IMR-90 (cell line): Measurements from ENCODE around the gene ASIC2. TPM values are rescaled to one million over a fixed set of nuclear protein-coding genes. Genes with fewer than 3 reads are reported as not detected.

ENCODE experiments used
- ATAC-seq: fragments of 200-7000 bp; cut with Tn5 transposase; 2 replicates; pipeline ENCODE4 v1.9.1; 2020; ENCODE audit warnings: low read depth, mild to moderate bottlenecking, moderate library complexity
- BruUV-seq: library from RNA; stranded (reverse); fragments of 400-500 nt; replicated peaks from 2 replicates; lab custom pipeline; 2021; lab: Mats Ljungman, UMichigan
- CTCF ChIA-PET: fragments of 300-600 bp; formaldehyde crosslinking; extraction: SDS; loops from one replicate; lab custom pipeline; 2021; ENCODE audit warnings: antibody characterized with exemption; lab: Yijun Ruan, JAX
- POLR2A ChIA-PET: fragments of 300-600 bp; sonication (Branson Sonifier 250); formaldehyde crosslinking; loops from one replicate; lab custom pipeline; 2022; ENCODE audit warnings: antibody characterized with exemption; ENCODE audit not compliant: unreplicated experiment; lab: Charles Lee
- DNase-seq: peaks from one replicate; pipeline ENCODE4 v3.0.0; 2013
- H2AFZ ChIP-seq: replicated peaks from 2 replicates; pipeline ENCODE3; 2013; ENCODE audit warnings: low read length, mild to moderate bottlenecking; ENCODE audit not compliant: poor library complexity
- H2AK5ac ChIP-seq: 2 replicates; pipeline ENCODE4 v1.6.1; 2013; ENCODE audit warnings: low read depth, low read length, inconsistent platforms
- H2AK9ac ChIP-seq: replicated peaks from 2 replicates; pipeline ENCODE3; 2013; ENCODE audit warnings: mild to moderate bottlenecking, low read depth, low read length, moderate library complexity; ENCODE audit not compliant: poor library complexity
- H2BK120ac ChIP-seq: 2 replicates; pipeline ENCODE4 v1.6.1; 2013; ENCODE audit warnings: low read depth, low read length, inconsistent platforms
- H2BK15ac ChIP-seq: 3 replicates; pipeline ENCODE4 v1.6.1; 2013; ENCODE audit warnings: low read depth, low read length, inconsistent platforms
- H2BK20ac ChIP-seq: 2 replicates; pipeline ENCODE4 v1.6.1; 2013; ENCODE audit warnings: low read depth, mild to moderate bottlenecking, inconsistent platforms, low read length, moderate library complexity
- H2BK5ac ChIP-seq: 2 replicates; pipeline ENCODE4 v1.6.1; 2013; ENCODE audit warnings: mild to moderate bottlenecking, low read depth, low read length, inconsistent platforms; ENCODE audit not compliant: poor library complexity, severe bottlenecking
- H3K14ac ChIP-seq: replicated peaks from 2 replicates; pipeline ENCODE4 v1.6.1; 2013; ENCODE audit warnings: low read depth, low read length, inconsistent platforms
- H3K18ac ChIP-seq: 2 replicates; pipeline ENCODE4 v1.6.1; 2013; ENCODE audit warnings: low read depth, low read length, control low read depth
- H3K23ac ChIP-seq: 2 replicates; pipeline ENCODE4 v1.6.1; 2013; ENCODE audit warnings: low read depth, low read length, inconsistent platforms
- H3K27ac ChIP-seq: 2 replicates; pipeline ENCODE4 v1.5.1; 2013; ENCODE audit warnings: mild to moderate bottlenecking, control low read depth, low read length; ENCODE audit not compliant: insufficient read depth
- H3K27me3 ChIP-seq: 2 replicates; pipeline ENCODE4 v1.6.1; 2013; ENCODE audit warnings: low read length; ENCODE audit not compliant: control insufficient read depth, insufficient read depth
- H3K36me3 ChIP-seq: 2 replicates; pipeline ENCODE4 v1.6.1; 2013; ENCODE audit warnings: low read length, mixed read lengths; ENCODE audit not compliant: control insufficient read depth, insufficient read depth
- H3K4ac ChIP-seq: 2 replicates; pipeline ENCODE4 v1.6.1; 2013; ENCODE audit warnings: low read depth, low read length, inconsistent platforms
- H3K4me1 ChIP-seq: 2 replicates; pipeline ENCODE4 v1.6.1; 2013; ENCODE audit warnings: low read length, mixed read lengths; ENCODE audit not compliant: control insufficient read depth, insufficient read depth
- H3K4me2 ChIP-seq: 2 replicates; pipeline ENCODE4 v1.6.1; 2013; ENCODE audit warnings: low read depth, mild to moderate bottlenecking, control low read depth, low read length, moderate library complexity
- H3K4me3 ChIP-seq: 2 replicates; pipeline ENCODE4 v1.5.1; 2013; ENCODE audit warnings: low read depth, mild to moderate bottlenecking, control low read depth, low read length, moderate library complexity; ENCODE audit not compliant: insufficient read depth
- H3K56ac ChIP-seq: 2 replicates; pipeline ENCODE4 v1.6.1; 2013; ENCODE audit warnings: low read length, inconsistent platforms; ENCODE audit not compliant: insufficient read depth; ENCODE audit errors: extremely low read depth
- H3K79me1 ChIP-seq, 2 experiments: 2 replicates each; pipeline ENCODE4 v1.6.1; 2013; ENCODE audit warnings: low read length in 2 of 2, inconsistent platforms in 1 of 2, low read depth in 1 of 2
- H3K9ac ChIP-seq: 2 replicates; pipeline ENCODE4 v1.6.1; 2013; ENCODE audit warnings: low read depth, low read length, control low read depth
- H3K9me1 ChIP-seq: 2 replicates; pipeline ENCODE4 v1.6.1; 2013; ENCODE audit warnings: low read length, inconsistent platforms; ENCODE audit not compliant: insufficient read depth
- H3K9me3 ChIP-seq: 2 replicates; pipeline ENCODE4 v1.6.1; 2013; ENCODE audit warnings: low read length; ENCODE audit not compliant: control insufficient read depth, insufficient read depth
- H4K20me1 ChIP-seq: 2 replicates; pipeline ENCODE4 v1.6.1; 2013; ENCODE audit warnings: low read length, inconsistent platforms; ENCODE audit not compliant: insufficient read depth
- H4K5ac ChIP-seq: 2 replicates; pipeline ENCODE4 v1.6.1; 2013; ENCODE audit warnings: mild to moderate bottlenecking, low read depth, low read length, control low read depth
- H4K8ac ChIP-seq, 2 experiments: 2 replicates each; pipeline ENCODE4 v1.6.1; 2013; ENCODE audit warnings: low read depth in 2 of 2, low read length in 2 of 2, control low read depth in 1 of 2, inconsistent platforms in 1 of 2
- H4K91ac ChIP-seq: 2 replicates; pipeline ENCODE4 v1.6.1; 2013; ENCODE audit warnings: low read depth, low read length, inconsistent platforms; ENCODE audit not compliant: insufficient read depth
- BHLHE40 ChIP-seq: fragments of 150-350 bp; IDR thresholded peaks from 2 replicates; pipeline ENCODE4 v1.6.1; 2016; ENCODE audit warnings: mild to moderate bottlenecking, low read depth, low read length
- CEBPB ChIP-seq: IDR thresholded peaks from 2 replicates; pipeline ENCODE4 v1.6.1; 2012; ENCODE audit warnings: low read depth, low read length, improper control_type of control experiment
- CHD1 ChIP-seq: IDR thresholded peaks from 2 replicates; pipeline ENCODE4 v1.6.1; 2012; ENCODE audit warnings: low read depth, low read length, improper control_type of control experiment
- FOS ChIP-seq: fragments of 150-350 bp; IDR thresholded peaks from 2 replicates; pipeline ENCODE4 v1.6.1; 2016; ENCODE audit warnings: low read depth, low read length
- MAFK ChIP-seq: IDR thresholded peaks from 2 replicates; pipeline ENCODE4 v1.6.1; 2012; ENCODE audit warnings: low read depth, low read length, improper control_type of control experiment
- MAZ ChIP-seq: IDR thresholded peaks from 2 replicates; pipeline ENCODE4 v1.6.1; 2012; ENCODE audit warnings: low read depth, mild to moderate bottlenecking, low read length, improper control_type of control experiment, moderate library complexity, borderline replicate concordance
- MXI1 ChIP-seq: IDR thresholded peaks from 2 replicates; pipeline ENCODE4 v1.6.1; 2012; ENCODE audit warnings: low read depth, mild to moderate bottlenecking, low read length, moderate library complexity, borderline replicate concordance
- NFE2L2 ChIP-seq: fragments of 150-350 bp; IDR thresholded peaks from 2 replicates; pipeline ENCODE4 v1.6.1; 2016; ENCODE audit warnings: low read depth, mild to moderate bottlenecking, low read length
- POLR2A ChIP-seq: IDR thresholded peaks from 2 replicates; pipeline ENCODE4 v1.6.1; 2012; ENCODE audit warnings: mild to moderate bottlenecking, low read depth, low read length
- RAD21 ChIP-seq: IDR thresholded peaks from 2 replicates; pipeline ENCODE4 v1.6.1; 2012; ENCODE audit warnings: low read length, improper control_type of control experiment
- RFX5 ChIP-seq: IDR thresholded peaks from 2 replicates; pipeline ENCODE4 v1.8.0; 2012; ENCODE audit warnings: low read depth, mild to moderate bottlenecking, low read length, moderate library complexity
- SMC3 ChIP-seq: fragments of 150-350 bp; IDR thresholded peaks from 2 replicates; pipeline ENCODE4 v1.6.1; 2016; ENCODE audit warnings: low read depth, mild to moderate bottlenecking, antibody characterized with exemption, low read length, moderate library complexity
- WGBS, 2 experiments: methylation state at CpG; one replicate each; pipeline versions ENCODE4 v1.1.5 to v1.1.7; 2013; ENCODE audit warnings: missing lambda C conversion rate in 2 of 2; ENCODE audit not compliant: insufficient read length in 1 of 2; ENCODE audit errors: extremely low coverage in 2 of 2; 5-methylcytosine and 5-hydroxymethylcytosine counted together
- dilution Hi-C: fragments of 300-500 bp; cut with HindIII; formaldehyde crosslinking; loops from one replicate; pipeline ENCODE4 v1.14.3; 2018; ENCODE audit warnings: low sequenced_read_pairs; ENCODE audit not compliant: unreplicated experiment
- in situ Hi-C: fragments of 300-500 bp; cut with MboI; formaldehyde crosslinking; loops from 3 replicates; pipeline ENCODE4 v1.14.3; 2019; ENCODE audit warnings: low sequenced_read_pairs, inconsistent platforms, mixed read lengths
- intact Hi-C: fragments of 100-400 bp; cut with micrococcal nuclease; formaldehyde crosslinking; loops from 2 replicates; pipeline ENCODE4 v1.10.0; 2022
- polyA plus RNA-seq, 3 experiments: library from polyadenylated mRNA; depleted of rRNA; stranded (reverse); fragments of >200 nt; gene quantifications; 2 replicates each; pipeline ENCODE4 v1.2.3, GENCODE V29; 2012; ENCODE audit warnings: low replicate concordance in 1 of 3
- total RNA-seq: library from RNA; depleted of rRNA; stranded (reverse); fragments of >200 nt; gene quantifications from 2 replicates; pipeline ENCODE4 v1.2.3, GENCODE V29; 2012
- TF ChIP-seq, protein P1 (sequence below): conservative IDR thresholded peaks from 2 replicates; pipeline ENCODE4 v1.5.1; 2012; ENCODE audit warnings: mild to moderate bottlenecking, low read depth, low read length, improper control_type of control experiment
- TF ChIP-seq, protein P2 (sequence below): fragments of 150-350 bp; IDR thresholded peaks from 2 replicates; pipeline ENCODE4 v1.6.1; 2016; ENCODE audit warnings: low read depth, mild to moderate bottlenecking, low read length, moderate library complexity, borderline replicate concordance
- TF ChIP-seq, protein P3 (sequence below): fragments of 150-350 bp; IDR thresholded peaks from 2 replicates; pipeline ENCODE4 v1.6.1; 2017; ENCODE audit warnings: mild to moderate bottlenecking, antibody characterized with exemption, low read length, low read depth

The ASIC2 gene
- total and polyA plus RNA-seq, 2 of the 4 experiments (the other 2 are of a cell fraction) = under 0.01 to 0.15 TPM

DNA sequence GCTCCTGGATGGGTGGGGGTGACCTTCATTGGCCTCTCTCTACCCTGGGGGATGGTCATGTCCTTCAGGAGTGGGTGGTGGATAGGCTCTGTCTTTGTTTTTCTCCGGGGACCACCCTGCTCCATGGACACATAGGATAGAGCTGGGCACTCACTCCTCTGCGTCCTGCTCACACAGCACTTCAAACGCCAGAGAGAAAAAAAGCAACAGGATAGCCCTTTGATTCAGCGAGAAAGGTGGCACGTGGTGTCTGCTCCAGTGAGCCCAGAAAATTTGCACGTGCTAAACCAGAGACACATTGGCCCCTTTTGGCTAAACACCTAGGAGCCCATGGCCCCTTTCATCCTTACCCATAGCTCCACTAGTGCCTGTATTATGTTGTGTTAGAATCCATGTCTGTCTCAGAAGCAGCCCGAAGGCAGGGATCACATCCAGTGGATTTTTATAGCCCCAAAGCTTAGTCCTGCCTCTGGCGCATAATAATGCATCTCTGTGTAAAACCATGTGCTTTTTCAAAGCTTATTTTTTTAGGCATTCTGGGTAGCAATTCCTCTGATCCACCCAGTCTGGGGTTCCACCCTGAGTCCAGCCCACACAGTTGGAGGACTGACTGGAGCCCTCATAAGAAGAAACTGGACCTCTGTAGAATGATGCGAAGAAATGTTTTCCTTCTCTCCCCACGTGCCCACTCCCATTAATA lies 90.1 kb downstream of the ASIC2 start:
- intact Hi-C loops (no loop called here), dilution Hi-C loops (no loop called here), in situ Hi-C loops (no loop called here)
- H4K5ac ChIP-seq = no peak overlapping the region
- no peak overlapping the region for H2BK120ac ChIP-seq
- H2AFZ ChIP-seq = no peak overlapping the region
- no peak overlapping the region for H2BK5ac ChIP-seq
- no peaks in the 10 kb centered on the region for H3K79me1 ChIP-seq
- no peak overlapping the region for H3K27ac ChIP-seq
- H3K4ac ChIP-seq = no peak overlapping the region
- no peaks in the 10 kb centered on the region; the same call in 1 of the 2 replicates for H3K9me1 ChIP-seq
- no peak overlapping the region for H2AK9ac ChIP-seq
- no peaks in the 10 kb centered on the region; the same call in 1 of the 2 replicates for H4K20me1 ChIP-seq
- H3K36me3 ChIP-seq = no peaks in the 10 kb centered on the region
- no peak overlapping the region for H2BK20ac ChIP-seq
- TF ChIP-seq CEBPB = no peak
- TF ChIP-seq RAD21 = no peak
- TF ChIP-seq, protein P1, sequence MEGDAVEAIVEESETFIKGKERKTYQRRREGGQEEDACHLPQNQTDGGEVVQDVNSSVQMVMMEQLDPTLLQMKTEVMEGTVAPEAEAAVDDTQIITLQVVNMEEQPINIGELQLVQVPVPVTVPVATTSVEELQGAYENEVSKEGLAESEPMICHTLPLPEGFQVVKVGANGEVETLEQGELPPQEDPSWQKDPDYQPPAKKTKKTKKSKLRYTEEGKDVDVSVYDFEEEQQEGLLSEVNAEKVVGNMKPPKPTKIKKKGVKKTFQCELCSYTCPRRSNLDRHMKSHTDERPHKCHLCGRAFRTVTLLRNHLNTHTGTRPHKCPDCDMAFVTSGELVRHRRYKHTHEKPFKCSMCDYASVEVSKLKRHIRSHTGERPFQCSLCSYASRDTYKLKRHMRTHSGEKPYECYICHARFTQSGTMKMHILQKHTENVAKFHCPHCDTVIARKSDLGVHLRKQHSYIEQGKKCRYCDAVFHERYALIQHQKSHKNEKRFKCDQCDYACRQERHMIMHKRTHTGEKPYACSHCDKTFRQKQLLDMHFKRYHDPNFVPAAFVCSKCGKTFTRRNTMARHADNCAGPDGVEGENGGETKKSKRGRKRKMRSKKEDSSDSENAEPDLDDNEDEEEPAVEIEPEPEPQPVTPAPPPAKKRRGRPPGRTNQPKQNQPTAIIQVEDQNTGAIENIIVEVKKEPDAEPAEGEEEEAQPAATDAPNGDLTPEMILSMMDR = no peak
- TF ChIP-seq SMC3 = no peak
- no peak for TF ChIP-seq MAFK
- no peak for TF ChIP-seq MAZ
- no peak for TF ChIP-seq CHD1
- no peak for TF ChIP-seq POLR2A
- no peak for TF ChIP-seq FOS
- no peak for TF ChIP-seq NFE2L2
- TF ChIP-seq, protein P2, sequence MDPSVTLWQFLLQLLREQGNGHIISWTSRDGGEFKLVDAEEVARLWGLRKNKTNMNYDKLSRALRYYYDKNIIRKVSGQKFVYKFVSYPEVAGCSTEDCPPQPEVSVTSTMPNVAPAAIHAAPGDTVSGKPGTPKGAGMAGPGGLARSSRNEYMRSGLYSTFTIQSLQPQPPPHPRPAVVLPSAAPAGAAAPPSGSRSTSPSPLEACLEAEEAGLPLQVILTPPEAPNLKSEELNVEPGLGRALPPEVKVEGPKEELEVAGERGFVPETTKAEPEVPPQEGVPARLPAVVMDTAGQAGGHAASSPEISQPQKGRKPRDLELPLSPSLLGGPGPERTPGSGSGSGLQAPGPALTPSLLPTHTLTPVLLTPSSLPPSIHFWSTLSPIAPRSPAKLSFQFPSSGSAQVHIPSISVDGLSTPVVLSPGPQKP = no peak
- no peak for TF ChIP-seq BHLHE40
- TF ChIP-seq RFX5 = no peak
- TF ChIP-seq, protein P3, sequence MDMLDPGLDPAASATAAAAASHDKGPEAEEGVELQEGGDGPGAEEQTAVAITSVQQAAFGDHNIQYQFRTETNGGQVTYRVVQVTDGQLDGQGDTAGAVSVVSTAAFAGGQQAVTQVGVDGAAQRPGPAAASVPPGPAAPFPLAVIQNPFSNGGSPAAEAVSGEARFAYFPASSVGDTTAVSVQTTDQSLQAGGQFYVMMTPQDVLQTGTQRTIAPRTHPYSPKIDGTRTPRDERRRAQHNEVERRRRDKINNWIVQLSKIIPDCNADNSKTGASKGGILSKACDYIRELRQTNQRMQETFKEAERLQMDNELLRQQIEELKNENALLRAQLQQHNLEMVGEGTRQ = no peak
- no peak for TF ChIP-seq MXI1
- no peak overlapping the region for H3K4me3 ChIP-seq
- no peaks in the 10 kb centered on the region for H3K4me1 ChIP-seq
- H2BK15ac ChIP-seq = no peak overlapping the region
- CTCF ChIA-PET = no interaction called here
- POLR2A ChIA-PET = no interaction called here
- H2AK5ac ChIP-seq = no peak overlapping the region
- no peak overlapping the region for H4K91ac ChIP-seq
- no TSS peak for BruUV-seq
- ATAC-seq = no peak
- no peak overlapping the region for H4K8ac ChIP-seq
- no peak overlapping the region for H3K56ac ChIP-seq
- no peak overlapping the region for H3K14ac ChIP-seq
- WGBS, 2 experiments = 67% methylated on average over 2 of the region's 10 CpGs; no CpG with 5 or more reads in 1 of the 2 experiments
- H3K18ac ChIP-seq = no peak overlapping the region
- H3K9me3 ChIP-seq = no peaks in the 10 kb centered on the region
- H3K27me3 ChIP-seq = peaks cover 2% of the 10 kb centered on the region
- no peak for DNase-seq
- H3K9ac ChIP-seq = no peak overlapping the region
- H3K4me2 ChIP-seq = no peak overlapping the region
- no peak overlapping the region for H3K23ac ChIP-seq
